ENCODE results near the gene SOCS1. TPM values are rescaled to one million over a fixed set of nuclear protein-coding genes. Genes with fewer than 3 reads are reported as not detected.

The SOCS1 gene
- total RNA-seq, 4 donors from 2014 or later: 1.1 to 5.5 (median 3.1) TPM

GRCh38 chr16:11262915-11263314 is 6.9 kb upstream of the SOCS1 start:
- H3K27ac ChIP-seq: no peak overlapping the region
- in situ Hi-C loops (cut with MboI; ENCODE audit: low sequenced_read_pairs in 4 of 4) (loop anchor here (5.0 to 10.0 kb wide), 2 partner anchors 288 to 296 kb away; no protein-coding TSS in a partner anchor), intact Hi-C loops (cut with DNase I; ENCODE audit: low total_unique reads) (no loop called here)
- peaks cover 0 to 5% of the 10 kb centered on the region in 2 donors for H3K4me1 ChIP-seq
- H3K27me3 ChIP-seq: no peaks in the 10 kb centered on the region
- H3K36me3 ChIP-seq: no peaks in the 10 kb centered on the region
- no peak overlapping the region for H3K4me3 ChIP-seq
- TF ChIP-seq, protein P1, sequence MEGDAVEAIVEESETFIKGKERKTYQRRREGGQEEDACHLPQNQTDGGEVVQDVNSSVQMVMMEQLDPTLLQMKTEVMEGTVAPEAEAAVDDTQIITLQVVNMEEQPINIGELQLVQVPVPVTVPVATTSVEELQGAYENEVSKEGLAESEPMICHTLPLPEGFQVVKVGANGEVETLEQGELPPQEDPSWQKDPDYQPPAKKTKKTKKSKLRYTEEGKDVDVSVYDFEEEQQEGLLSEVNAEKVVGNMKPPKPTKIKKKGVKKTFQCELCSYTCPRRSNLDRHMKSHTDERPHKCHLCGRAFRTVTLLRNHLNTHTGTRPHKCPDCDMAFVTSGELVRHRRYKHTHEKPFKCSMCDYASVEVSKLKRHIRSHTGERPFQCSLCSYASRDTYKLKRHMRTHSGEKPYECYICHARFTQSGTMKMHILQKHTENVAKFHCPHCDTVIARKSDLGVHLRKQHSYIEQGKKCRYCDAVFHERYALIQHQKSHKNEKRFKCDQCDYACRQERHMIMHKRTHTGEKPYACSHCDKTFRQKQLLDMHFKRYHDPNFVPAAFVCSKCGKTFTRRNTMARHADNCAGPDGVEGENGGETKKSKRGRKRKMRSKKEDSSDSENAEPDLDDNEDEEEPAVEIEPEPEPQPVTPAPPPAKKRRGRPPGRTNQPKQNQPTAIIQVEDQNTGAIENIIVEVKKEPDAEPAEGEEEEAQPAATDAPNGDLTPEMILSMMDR (IDR thresholded peaks at IDR 0.05 in 4 of 5, conservative IDR thresholded peaks at IDR 0.05 in 1 of 5): no peak
- no peak for TF ChIP-seq POLR2A (IDR thresholded peaks at IDR 0.05)
- no peak for ATAC-seq
- H3K9me3 ChIP-seq: no peaks in the 10 kb centered on the region
- DNase-seq: no peak

DNA sequence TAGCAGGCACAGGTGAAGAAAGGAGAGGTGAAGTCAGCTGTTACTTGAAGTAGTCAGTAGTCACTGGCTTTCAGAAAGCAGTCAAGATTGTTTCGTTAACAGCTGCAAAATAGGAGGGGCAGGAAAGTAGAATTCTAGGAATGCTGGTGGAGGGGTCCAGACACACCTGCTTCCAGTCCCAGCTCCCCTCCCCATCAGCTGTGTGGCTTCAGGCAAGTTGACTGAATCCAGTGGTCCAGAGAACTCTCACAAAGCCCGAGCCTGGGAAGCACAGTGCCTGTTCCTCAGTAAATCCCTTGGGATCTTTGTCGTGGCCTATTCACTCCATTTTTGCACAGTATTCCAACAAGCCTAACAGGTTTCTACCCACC is 4.6 kb upstream of the SOCS1 start:
- Histone ChIP-seq H3K4me3 (no peak overlapping the region), H3K36me3 (no peaks in the 10 kb centered on the region), H3K27me3 (no peaks in the 10 kb centered on the region), H3K27ac (no peak overlapping the region), H3K4me1 (peaks cover 8 to 12% of the 10 kb centered on the region in 2 donors), H3K9me3 (no peaks in the 10 kb centered on the region)
- in situ Hi-C loops (cut with MboI; ENCODE audit: low sequenced_read_pairs in 4 of 4) (loop anchor here (5.0 to 10.0 kb wide), 2 partner anchors 286 to 293 kb away; no protein-coding TSS in a partner anchor), intact Hi-C loops (cut with DNase I; ENCODE audit: low total_unique reads) (no loop called here)
- DNase-seq (no peak), ATAC-seq (no peak)
- TF ChIP-seq POLR2A (IDR thresholded peaks at IDR 0.05): no peak
- TF ChIP-seq, protein P1 (IDR thresholded peaks at IDR 0.05 in 4 of 5, conservative IDR thresholded peaks at IDR 0.05 in 1 of 5): no peak

DNA sequence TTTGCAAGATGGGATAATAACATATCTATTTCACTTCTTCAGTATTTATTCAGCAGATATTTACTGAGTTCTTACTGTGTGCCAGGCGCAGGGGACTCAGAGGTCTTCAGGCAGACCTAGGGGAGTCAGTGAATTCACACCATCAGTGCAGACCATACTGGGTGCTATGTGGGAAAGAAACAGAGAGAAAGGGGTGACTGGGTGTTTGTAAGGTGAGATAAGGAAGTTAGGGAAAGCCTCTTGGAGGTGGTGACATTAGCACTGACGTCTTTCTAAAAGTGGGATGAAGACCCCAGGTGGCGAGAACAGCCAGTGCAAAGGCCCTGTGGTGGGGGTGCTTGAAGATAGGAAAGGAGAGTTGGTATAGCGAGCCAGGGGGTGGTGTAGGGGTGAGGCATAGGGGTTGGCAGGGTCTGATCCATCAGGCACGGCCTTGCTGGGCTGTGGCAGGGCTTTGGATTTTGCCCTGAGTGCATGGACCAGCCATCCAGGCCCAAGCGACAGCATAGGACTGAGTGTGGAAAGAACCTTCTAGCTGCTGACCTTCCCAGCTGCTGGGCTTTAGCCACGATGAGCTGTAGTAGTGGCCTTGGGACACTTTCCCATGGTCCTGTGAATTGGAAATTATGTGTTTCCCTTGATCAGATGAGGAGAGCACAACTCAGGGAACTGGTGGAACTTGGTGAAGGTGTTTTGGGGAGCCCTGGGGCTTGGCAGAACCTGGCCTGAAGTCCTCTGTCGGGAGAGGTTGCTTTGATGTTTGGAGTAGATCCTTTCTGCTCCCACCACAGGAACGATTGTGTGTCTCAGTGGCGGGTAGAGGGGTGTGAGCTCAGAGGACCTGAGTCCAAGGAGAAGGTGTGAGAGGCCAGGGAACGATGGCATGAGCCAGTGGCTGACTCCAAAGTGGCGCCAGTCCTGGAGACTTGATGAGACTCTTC is 3.9 kb upstream of the SOCS1 start:
- no peaks in the 10 kb centered on the region for H3K27me3 ChIP-seq
- DNase-seq (no peak), ATAC-seq (no peak)
- in situ Hi-C loops (cut with MboI; ENCODE audit: low sequenced_read_pairs in 4 of 4) (loop anchor here (5.0 to 10.0 kb wide), 2 partner anchors 285 to 293 kb away; no protein-coding TSS in a partner anchor), intact Hi-C loops (cut with DNase I; ENCODE audit: low total_unique reads) (loop anchor here (10.0 kb wide), 1 partner anchor 515 kb away; the partner anchor contains the start of gene NUBP1)
- H3K4me3 ChIP-seq: no peak overlapping the region
- TF ChIP-seq, protein P1 (IDR thresholded peaks at IDR 0.05 in 4 of 5, conservative IDR thresholded peaks at IDR 0.05 in 1 of 5): no peak
- TF ChIP-seq POLR2A (IDR thresholded peaks at IDR 0.05): no peak
- H3K27ac ChIP-seq: no peak overlapping the region
- no peaks in the 10 kb centered on the region for H3K9me3 ChIP-seq
- peaks cover 8 to 12% of the 10 kb centered on the region in 2 donors for H3K4me1 ChIP-seq
- H3K36me3 ChIP-seq: no peaks in the 10 kb centered on the region

DNA sequence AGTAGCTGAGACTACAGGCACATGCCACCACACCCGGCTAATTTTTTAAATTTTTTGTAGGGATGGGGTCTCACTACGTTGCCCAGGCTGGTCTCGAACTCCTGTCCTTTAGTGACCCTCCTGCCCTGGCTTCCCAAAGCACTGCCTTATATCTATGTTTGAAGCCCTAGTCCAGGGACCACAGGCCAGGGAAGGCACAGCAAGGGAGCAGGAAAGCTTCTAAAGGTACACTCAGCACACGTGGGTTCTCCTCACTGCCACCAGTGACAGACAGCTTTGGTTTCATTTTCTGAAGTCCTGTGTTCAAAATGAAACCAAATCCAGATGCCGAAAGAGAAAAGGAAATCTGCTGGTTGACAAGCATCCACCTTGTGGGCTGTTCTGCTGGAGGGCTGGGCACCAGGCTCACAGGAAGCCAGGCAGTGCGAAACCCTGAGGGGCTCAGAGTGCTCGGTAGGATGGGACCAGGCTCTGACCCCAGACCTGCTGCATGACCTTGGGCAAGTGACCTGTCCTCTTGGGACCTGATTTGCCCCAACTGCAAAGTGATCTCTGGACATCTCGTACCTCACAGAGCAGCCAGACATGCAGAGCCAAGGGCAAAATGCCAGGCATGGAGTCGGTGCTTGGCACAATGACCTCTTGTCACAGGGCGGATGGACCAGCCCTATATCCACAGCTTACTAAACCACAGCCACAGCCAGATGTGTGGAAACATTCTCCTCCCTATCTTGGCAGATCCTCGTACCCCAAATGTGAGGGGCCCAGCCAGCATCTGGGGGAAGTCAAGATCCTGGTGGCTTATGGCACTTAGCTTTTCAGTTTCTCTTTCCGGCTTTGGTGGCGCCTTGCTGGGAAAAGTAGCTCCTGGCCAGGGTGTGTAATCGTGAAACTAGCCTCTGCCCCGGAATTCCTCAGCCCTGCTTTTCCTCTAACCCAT is 2.8 kb upstream of the SOCS1 start:
- no peak for ATAC-seq
- Histone ChIP-seq H3K27me3 (no peaks in the 10 kb centered on the region), H3K9me3 (no peaks in the 10 kb centered on the region), H3K27ac (peak overlapping the region in 1 of 4 donors; percentile 40), H3K36me3 (no peaks in the 10 kb centered on the region), H3K4me1 (peaks cover 10 to 16% of the 10 kb centered on the region in 2 donors), H3K4me3 (peak overlapping the region in 1 of 4 donors; percentile 7)
- intact Hi-C loops (cut with DNase I; ENCODE audit: low total_unique reads) (loop anchor here (10.0 kb wide), 1 partner anchor 514 kb away; the partner anchor contains the start of gene NUBP1), in situ Hi-C loops (cut with MboI; ENCODE audit: low sequenced_read_pairs in 4 of 4) (no loop called here)
- DNase-seq: peak; percentile 16 to 63
- no peak for TF ChIP-seq POLR2A (IDR thresholded peaks at IDR 0.05)
- TF ChIP-seq, protein P1 (IDR thresholded peaks at IDR 0.05 in 4 of 5, conservative IDR thresholded peaks at IDR 0.05 in 1 of 5): no peak
